Peyer's patch (tissue), 4 donors: ENCODE data around the gene CSMD2. TPM values are rescaled to one million over a fixed set of nuclear protein-coding genes. Genes with fewer than 3 reads are reported as not detected.

ENCODE experiments used
- DNase-seq, 3 donors: peaks; one replicate each; pipeline ENCODE4 v3.0.0-alpha.2; 2017 to 2019
- H3K27ac ChIP-seq, 4 donors: fragments of 200-600 bp; sonication (generic); one replicate each; pipeline ENCODE4 v1.5.1; 2016 to 2019
- H3K27me3 ChIP-seq, 2 donors: fragments of 200-600 bp; sonication (generic); one replicate each; pipeline ENCODE4 v1.5.1; 2019
- H3K36me3 ChIP-seq, 3 donors: fragments of 200-600 bp; sonication (generic); one replicate each; pipeline ENCODE4 v1.5.1; 2016 to 2019
- H3K4me1 ChIP-seq, 4 donors: fragments of 200-600 bp; sonication (generic); one replicate each; pipeline ENCODE4 v1.5.1; 2016 to 2019
- H3K4me3 ChIP-seq, 4 donors: fragments of 200-600 bp; sonication (generic); 1 replicate in 3 of 4; 2 replicates in 1 of 4; pipeline ENCODE4 v1.5.1; 2016 to 2019; ENCODE audit warnings: mild to moderate bottlenecking in 1 of 4
- H3K9me3 ChIP-seq, 4 donors: fragments of 200-600 bp; sonication (generic); one replicate each; pipeline ENCODE4 v1.5.1; 2016 to 2019; ENCODE audit warnings: mild to moderate bottlenecking in 1 of 4
- CTCF ChIP-seq, 6 experiments: fragments of 450-650 bp in 4 of 6; fragments of 200-600 bp in 2 of 6; sonication (generic) in 1 of 6; IDR thresholded peaks; one replicate each; pipeline ENCODE4 v1.5.1; 2017 to 2019; ENCODE audit warnings: antibody characterized with exemption in 6 of 6, mild to moderate bottlenecking in 3 of 6, moderate library complexity in 1 of 6
- POLR2A ChIP-seq, 2 donors: fragments of 450-650 bp; IDR thresholded peaks; one replicate each; pipeline ENCODE4 v1.5.1; 2017; ENCODE audit warnings: antibody characterized with exemption in 2 of 2, mild to moderate bottlenecking in 2 of 2, moderate library complexity in 2 of 2
- total RNA-seq, 4 donors: library from RNA; depleted of rRNA; stranded (reverse); fragments of >200 nt; gene quantifications; one replicate each; pipeline ENCODE4 v1.1.0, GENCODE V29; 2016

CSMD2 gene
- total RNA-seq, 4 donors from 2014 or later = under 0.01 to 1.2 (median 0.70) TPM

- H3K4me3 ChIP-seq = no peak overlapping the region
Measured at GRCh38 chr1:33500547-33500946, 664.5 kb downstream of the CSMD2 start.

GRCh38 chr1:33497410-33497809, 667.6 kb downstream of the CSMD2 start:
- no peak for TF ChIP-seq CTCF (IDR thresholded peaks at IDR 0.05)
- TF ChIP-seq POLR2A (IDR thresholded peaks at IDR 0.05) = no peak
- peaks cover 0 to 24% (median 0%) of the 10 kb centered on the region in 3 donors for H3K36me3 ChIP-seq
- peaks cover 0 to 27% (median 12%) of the 10 kb centered on the region in 4 donors for H3K9me3 ChIP-seq
- no peaks in the 10 kb centered on the region for H3K4me1 ChIP-seq
- H3K4me3 ChIP-seq = no peak overlapping the region
- H3K27ac ChIP-seq = no peak overlapping the region
- DNase-seq = no peak
- no peaks in the 10 kb centered on the region for H3K27me3 ChIP-seq

More at GRCh38 chr1:33500547-33500946, 664.5 kb downstream of the CSMD2 start:
- H3K9me3 ChIP-seq = peaks cover 0 to 2% (median under 1%) of the 10 kb centered on the region in 4 donors
- no peak overlapping the region for H3K27ac ChIP-seq
- H3K27me3 ChIP-seq = no peaks in the 10 kb centered on the region
- no peaks in the 10 kb centered on the region for H3K36me3 ChIP-seq
- no peaks in the 10 kb centered on the region for H3K4me1 ChIP-seq
- no peak for DNase-seq
- TF ChIP-seq POLR2A (IDR thresholded peaks at IDR 0.05) (no peak), CTCF (IDR thresholded peaks at IDR 0.05) (no peak)

GRCh38 chr1:33494929-33495328, 670.1 kb downstream of the CSMD2 start:
- Histone ChIP-seq H3K27ac (no peak overlapping the region), H3K36me3 (peaks cover 0 to 47% (median 0%) of the 10 kb centered on the region in 3 donors), H3K27me3 (no peaks in the 10 kb centered on the region), H3K4me3 (no peak overlapping the region), H3K4me1 (no peaks in the 10 kb centered on the region), H3K9me3 (peaks cover 0 to 27% (median 12%) of the 10 kb centered on the region in 4 donors)
- no peak for DNase-seq
- TF ChIP-seq CTCF (IDR thresholded peaks at IDR 0.05) (no peak), POLR2A (IDR thresholded peaks at IDR 0.05) (no peak)

DNA sequence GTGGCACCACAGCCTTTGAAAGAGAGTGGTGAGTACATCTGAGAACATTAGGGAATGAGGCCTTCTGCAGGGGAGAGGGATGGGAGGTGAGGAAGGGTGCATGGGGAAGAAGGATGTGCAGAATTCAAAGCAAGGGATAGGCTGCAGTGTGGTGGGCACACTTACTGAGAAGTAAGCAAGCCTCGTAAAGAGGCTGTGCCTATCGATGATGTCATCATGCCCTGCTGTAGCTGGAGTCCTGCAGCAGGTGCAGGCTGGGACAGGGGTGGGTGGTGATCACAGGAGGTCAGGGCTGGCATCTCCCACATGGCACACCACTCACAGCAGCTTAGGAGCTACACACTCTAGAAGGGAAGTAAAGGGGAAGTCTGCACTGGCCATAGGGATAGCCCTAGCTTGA, 676.4 kb downstream of the CSMD2 start:
- Histone ChIP-seq H3K9me3 (peaks cover 0 to 7% (median 1%) of the 10 kb centered on the region in 4 donors), H3K27ac (no peak overlapping the region), H3K27me3 (no peaks in the 10 kb centered on the region), H3K4me3 (no peak overlapping the region), H3K36me3 (peaks cover 0 to 61% (median 4%) of the 10 kb centered on the region in 3 donors), H3K4me1 (no peaks in the 10 kb centered on the region)
- no peak for TF ChIP-seq POLR2A (IDR thresholded peaks at IDR 0.05)
- no peak for TF ChIP-seq CTCF (IDR thresholded peaks at IDR 0.05)
- no peak for DNase-seq

- Histone ChIP-seq H3K36me3 (peaks cover 0 to 24% (median 0%) of the 10 kb centered on the region in 3 donors), H3K9me3 (no peaks in the 10 kb centered on the region), H3K4me3 (no peak overlapping the region), H3K27ac (no peak overlapping the region), H3K27me3 (no peaks in the 10 kb centered on the region), H3K4me1 (no peaks in the 10 kb centered on the region)
- DNase-seq = no peak
- no peak for TF ChIP-seq CTCF (IDR thresholded peaks at IDR 0.05)
- TF ChIP-seq POLR2A (IDR thresholded peaks at IDR 0.05) = no peak
Measured at GRCh38 chr1:33482412-33482811, 682.6 kb downstream of the CSMD2 start.

GRCh38 chr1:33477451-33477850, 687.6 kb downstream of the CSMD2 start:
- no peak overlapping the region for H3K4me3 ChIP-seq
- no peaks in the 10 kb centered on the region for H3K9me3 ChIP-seq
- no peaks in the 10 kb centered on the region for H3K27me3 ChIP-seq
- TF ChIP-seq CTCF (IDR thresholded peaks at IDR 0.05) = no peak
- no peak for TF ChIP-seq POLR2A (IDR thresholded peaks at IDR 0.05)
- H3K27ac ChIP-seq = no peak overlapping the region
- H3K4me1 ChIP-seq = peaks cover 0 to 8% (median 0%) of the 10 kb centered on the region in 4 donors
- no peak for DNase-seq
- H3K36me3 ChIP-seq = peaks cover 0 to 12% (median 0%) of the 10 kb centered on the region in 3 donors
